H1 (cell line): ENCODE results near the gene DSCAM. TPM values are rescaled to one million over a fixed set of nuclear protein-coding genes. Genes with fewer than 3 reads are reported as not detected.

Source experiments
- CTCF ChIA-PET: fragments of 300-600 bp; sonication (Branson Sonifier 250); formaldehyde crosslinking; loops from one replicate; lab custom pipeline; 2021; ENCODE audit not compliant: partially characterized antibody; lab: Charles Lee
- POLR2A ChIA-PET: fragments of 300-600 bp; sonication (Branson Sonifier 250); formaldehyde crosslinking; loops from one replicate; lab custom pipeline; 2021; ENCODE audit warnings: inconsistent platforms; ENCODE audit not compliant: partially characterized antibody; lab: Charles Lee
- DNase-seq, 2 experiments: peaks; one replicate each; pipeline versions ENCODE4 v3.0.0 to v3.0.0-alpha.2; 2010 to 2022; ENCODE audit warnings: low spot score in 2 of 2, low read depth in 1 of 2, mixed read lengths in 1 of 2
- FAIRE-seq: peaks from 2 replicates; lab custom pipeline; 2011; peaks lifted over from hg19 to GRCh38; lab: Jason Lieb, UNC
- H2AFZ ChIP-seq: 2 replicates; pipeline ENCODE4 v1.8.1; 2012; ENCODE audit warnings: low read length, inconsistent platforms
- H2AK5ac ChIP-seq: 2 replicates; pipeline ENCODE4 v1.6.1; 2013; ENCODE audit warnings: low read depth, low read length
- H2BK120ac ChIP-seq: replicated peaks from 2 replicates; pipeline ENCODE3; 2013; ENCODE audit warnings: low read depth, low read length, inconsistent platforms
- H2BK12ac ChIP-seq: 2 replicates; pipeline ENCODE4 v1.6.1; 2013; ENCODE audit warnings: low read depth, low read length
- H2BK15ac ChIP-seq: 2 replicates; pipeline ENCODE4 v1.6.1; 2013; ENCODE audit warnings: low read length
- H2BK20ac ChIP-seq: 2 replicates; pipeline ENCODE4 v1.6.1; 2013; ENCODE audit warnings: low read length
- H2BK5ac ChIP-seq: 2 replicates; pipeline ENCODE4 v1.6.1; 2013; ENCODE audit warnings: low read depth, low read length
- H3K14ac ChIP-seq: 2 replicates; pipeline ENCODE4 v1.6.1; 2013; ENCODE audit warnings: inconsistent platforms; ENCODE audit not compliant: insufficient read length
- H3K18ac ChIP-seq: 2 replicates; pipeline ENCODE4 v1.6.1; 2013; ENCODE audit warnings: low read length; ENCODE audit errors: extremely low read depth
- H3K23ac ChIP-seq: 2 replicates; pipeline ENCODE4 v1.6.1; 2013; ENCODE audit warnings: inconsistent platforms; ENCODE audit not compliant: insufficient read length
- H3K23me2 ChIP-seq: 2 replicates; pipeline ENCODE4 v1.6.1; 2013; ENCODE audit warnings: low read depth, low read length
- H3K27ac ChIP-seq: 2 replicates; pipeline ENCODE4 v1.6.1; 2011; ENCODE audit warnings: low read depth, low read length, inconsistent platforms
- H3K27me3 ChIP-seq, 4 experiments: replicated peaks in 1 of 4; 1 replicate in 1 of 4; 2 replicates in 3 of 4; pipeline versions ENCODE4 v1.6.1 to v1.8.1; 2011 to 2013; ENCODE audit warnings: low read length in 3 of 4, mild to moderate bottlenecking in 3 of 4, inconsistent platforms in 2 of 4, mixed read lengths in 2 of 4, moderate library complexity in 1 of 4; ENCODE audit not compliant: control insufficient read depth in 3 of 4, insufficient read depth in 3 of 4; ENCODE audit errors: extremely low read depth in 1 of 4
- H3K36me3 ChIP-seq, 4 experiments: 2 replicates each; pipeline versions ENCODE4 v1.6.1 to v1.8.1; 2011 to 2013; ENCODE audit warnings: mild to moderate bottlenecking in 4 of 4, low read length in 3 of 4, moderate library complexity in 2 of 4, control low read depth in 1 of 4, inconsistent platforms in 1 of 4; ENCODE audit not compliant: insufficient read depth in 4 of 4, control insufficient read depth in 2 of 4
- H3K4ac ChIP-seq: replicated peaks from 2 replicates; pipeline ENCODE3; 2013; ENCODE audit warnings: low read length, low read depth, mixed read lengths, inconsistent platforms; ENCODE audit not compliant: insufficient read length
- H3K4me1 ChIP-seq, 4 experiments: replicated peaks in 1 of 4; 1 replicate in 1 of 4; 2 replicates in 3 of 4; pipeline versions ENCODE4 v1.6.1 to v1.8.1; 2011 to 2013; ENCODE audit warnings: low read length in 3 of 4, inconsistent platforms in 2 of 4, mixed read lengths in 1 of 4; ENCODE audit not compliant: insufficient read depth in 4 of 4, control insufficient read depth in 3 of 4
- H3K4me2 ChIP-seq, 2 experiments: 2 replicates each; pipeline versions ENCODE4 v1.6.1 to v1.8.1; 2011 to 2013; ENCODE audit warnings: low read depth in 2 of 2, low read length in 2 of 2, control low read depth in 1 of 2, inconsistent platforms in 1 of 2, mild to moderate bottlenecking in 1 of 2; ENCODE audit not compliant: insufficient read depth in 1 of 2
- H3K4me3 ChIP-seq, 4 experiments: fragments of 200-600, 300-600 bp in 1 of 4; sonication (generic), shearing (Covaris generic), sonication (Bioruptor Twin) in 1 of 4; 2 replicates each; pipeline versions ENCODE4 v1.5.1 to v1.8.1; 2011 to 2016; ENCODE audit warnings: low read length in 4 of 4, low read depth in 3 of 4, control low read depth in 2 of 4, inconsistent platforms in 2 of 4, mild to moderate bottlenecking in 2 of 4, mixed read lengths in 1 of 4, moderate library complexity in 1 of 4; ENCODE audit not compliant: insufficient read depth in 2 of 4; ENCODE audit errors: extremely low read depth in 1 of 4
- H3K56ac ChIP-seq: replicated peaks from 2 replicates; pipeline ENCODE3; 2013; ENCODE audit warnings: low read depth, mild to moderate bottlenecking, mixed read lengths, low read length, inconsistent platforms; ENCODE audit not compliant: insufficient read length
- H3K79me1 ChIP-seq: 2 replicates; pipeline ENCODE4 v1.6.1; 2013; ENCODE audit warnings: low read depth, low read length, control low read depth
- H3K79me2 ChIP-seq, 2 experiments: 2 replicates each; pipeline versions ENCODE4 v1.6.1 to v1.8.1; 2012 to 2013; ENCODE audit warnings: low read length in 2 of 2, mild to moderate bottlenecking in 2 of 2, inconsistent platforms in 1 of 2; ENCODE audit not compliant: insufficient read depth in 2 of 2, control insufficient read depth in 1 of 2
- H3K9ac ChIP-seq, 4 experiments: replicated peaks in 1 of 4; 1 replicate in 1 of 4; 2 replicates in 3 of 4; pipeline versions ENCODE4 v1.6.1 to v1.8.1; 2011 to 2013; ENCODE audit warnings: low read depth in 3 of 4, low read length in 3 of 4, control low read depth in 2 of 4, mild to moderate bottlenecking in 2 of 4, moderate library complexity in 2 of 4, inconsistent platforms in 1 of 4; ENCODE audit errors: extremely low read depth in 1 of 4
- H3K9me3 ChIP-seq, 2 experiments: 2 replicates each; pipeline versions ENCODE4 v1.6.1 to v1.8.1; 2012 to 2013; ENCODE audit warnings: mild to moderate bottlenecking in 2 of 2, moderate library complexity in 2 of 2, control low read depth in 1 of 2, inconsistent platforms in 1 of 2, low read depth in 1 of 2, low read length in 1 of 2, mixed read lengths in 1 of 2; ENCODE audit not compliant: insufficient read depth in 2 of 2
- H4K20me1 ChIP-seq, 2 experiments: replicated peaks in 1 of 2; 2 replicates each; pipeline versions ENCODE3 to v1.8.1; 2011 to 2013; ENCODE audit warnings: inconsistent platforms in 2 of 2, low read length in 2 of 2, mild to moderate bottlenecking in 1 of 2; ENCODE audit not compliant: insufficient read depth in 2 of 2, control insufficient read depth in 1 of 2
- H4K5ac ChIP-seq: 2 replicates; pipeline ENCODE4 v1.6.1; 2013; ENCODE audit warnings: low read length, low read depth, mixed read lengths, inconsistent platforms; ENCODE audit not compliant: insufficient read length
- H4K8ac ChIP-seq: 2 replicates; pipeline ENCODE4 v1.8.0; 2013; ENCODE audit warnings: mild to moderate bottlenecking, moderate library complexity, low read length, inconsistent platforms; ENCODE audit not compliant: insufficient read depth; ENCODE audit errors: extremely low read depth
- H4K91ac ChIP-seq: replicated peaks from 2 replicates; pipeline ENCODE3; 2013; ENCODE audit warnings: low read length, mixed read lengths, inconsistent platforms; ENCODE audit not compliant: insufficient read length
- ASH2L ChIP-seq: fragments of 200-600, 300-600 bp; sonication (generic); IDR thresholded peaks from one replicate; pipeline ENCODE4 v1.7.1; 2017; ENCODE audit warnings: low read length
- CHD2 ChIP-seq: IDR thresholded peaks from 2 replicates; pipeline ENCODE4 v1.6.1; 2012; ENCODE audit warnings: low read length, improper control_type of control experiment
- GTF2F1 ChIP-seq: IDR thresholded peaks from 2 replicates; pipeline ENCODE4 v1.6.1; 2012; ENCODE audit warnings: low read depth, low read length, improper control_type of control experiment, borderline replicate concordance
- JUND ChIP-seq: IDR thresholded peaks from 2 replicates; pipeline ENCODE4 v1.6.1; 2011; ENCODE audit warnings: mild to moderate bottlenecking, improper control_type of control experiment, low read length
- KDM4A ChIP-seq: IDR thresholded peaks from one replicate; pipeline ENCODE4 v1.7.1; 2012; ENCODE audit warnings: low read depth, mild to moderate bottlenecking, moderate library complexity, low read length, inconsistent platforms; ENCODE audit not compliant: severe bottlenecking
- SAP30 ChIP-seq: fragments of 300-600 bp; sonication (generic); IDR thresholded peaks from 2 replicates; pipeline ENCODE4 v1.7.1; 2012; ENCODE audit warnings: low read length, moderate library complexity, mild to moderate bottlenecking, inconsistent platforms; ENCODE audit not compliant: insufficient read depth, insufficient replicate concordance
- SIX5 ChIP-seq: IDR thresholded peaks from 2 replicates; pipeline ENCODE4 v1.6.1; 2011; ENCODE audit warnings: mild to moderate bottlenecking, low read depth, low read length
- WGBS, 2 experiments: shearing (Covaris generic) in 1 of 2; methylation state at CpG; one replicate each; pipeline versions ENCODE4 v1.1.6 to v1.1.7; 2013 to 2015; ENCODE audit warnings: low lambda C conversion rate in 2 of 2, mixed read lengths in 2 of 2, inconsistent platforms in 1 of 2, low coverage in 1 of 2, missing lambda C conversion rate in 1 of 2; ENCODE audit not compliant: insufficient replicate concordance in 2 of 2, insufficient coverage in 1 of 2, insufficient read length in 1 of 2; ENCODE audit errors: extremely low coverage in 1 of 2, missing lambda C conversion rate in 1 of 2; 5-methylcytosine and 5-hydroxymethylcytosine counted together
- polyA plus RNA-seq, 7 experiments: library from polyadenylated mRNA; depleted of rRNA in 3 of 7; stranded (reverse) in 5 of 7; unstranded in 2 of 7; fragments of >200 nt in 5 of 7; fragments of 200-250 nt in 2 of 7; gene quantifications; 1 replicate in 5 of 7; 2 replicates in 1 of 7; 4 replicates in 1 of 7; pipeline versions ENCODE4 v1.2.1 to v1.2.3, GENCODE V29; 2011 to 2013; ENCODE audit warnings: missing spikeins in 2 of 7, mixed read lengths in 2 of 7
- total RNA-seq: library from RNA; stranded (reverse); fragmentation: NEBNext Ultra II Directional; extraction: Animal tissue kit (Norgen Biotek cat#: 25700); gene quantifications from 2 replicates; pipeline ENCODE4 v1.2.1, GENCODE V29; 2021

The DSCAM gene
- total and polyA plus RNA-seq, 2 of the 8 experiments (the other 6 are each of a cell fraction or from before 2014, with no cell fraction given) = 0.02 to 0.15 TPM

DNA sequence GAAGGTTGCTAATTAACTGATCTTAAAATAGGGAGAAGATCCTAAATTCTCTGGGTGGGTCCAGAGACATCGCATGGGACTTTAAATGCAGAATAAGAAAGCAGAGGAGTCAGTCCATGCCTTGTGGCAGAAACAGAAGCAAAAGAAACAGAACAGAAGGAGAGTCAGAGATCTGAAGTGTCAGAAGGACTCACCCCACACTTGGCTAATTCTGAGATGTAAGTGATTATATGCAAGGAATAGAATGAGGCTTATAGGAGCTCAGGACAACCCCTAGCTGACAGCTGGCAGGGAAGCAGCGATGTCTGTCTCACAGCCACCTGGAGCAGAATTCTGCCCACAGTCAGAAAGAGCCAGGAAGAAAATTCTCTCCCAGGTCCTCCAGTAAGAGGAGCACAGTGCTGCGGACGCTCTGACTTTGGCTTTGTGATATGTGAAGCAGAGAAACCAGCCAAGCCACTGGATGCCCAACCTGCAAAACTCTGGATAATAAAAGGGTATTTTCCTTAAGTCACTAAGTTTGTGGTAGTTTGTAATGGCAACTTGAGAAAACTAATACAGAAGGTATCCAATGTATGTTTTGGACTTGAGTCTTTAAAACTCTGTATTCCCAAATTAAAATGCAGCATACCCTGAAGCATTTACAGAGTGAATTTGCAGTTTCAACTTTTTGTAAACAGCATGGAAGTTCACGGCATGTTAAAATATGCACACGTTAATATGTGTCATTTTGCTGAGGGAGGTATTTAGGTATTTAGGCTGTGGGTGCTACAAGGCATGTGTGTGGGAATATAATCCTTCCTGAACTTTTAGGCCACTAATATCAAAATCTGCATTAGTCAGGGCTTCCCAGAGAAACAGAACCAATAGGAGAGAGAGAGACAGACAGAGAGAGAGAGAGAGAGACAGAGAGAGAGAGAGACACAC, 591.2 kb downstream of the DSCAM start:
- H4K91ac ChIP-seq = no peak overlapping the region
- no peaks in the 10 kb centered on the region for H3K27me3 ChIP-seq
- no peak for DNase-seq
- H2AFZ ChIP-seq = no peak overlapping the region
- no peak overlapping the region for H3K56ac ChIP-seq
- no peak overlapping the region for H2BK5ac ChIP-seq
- no peaks in the 10 kb centered on the region for H3K79me1 ChIP-seq
- H4K5ac ChIP-seq = no peak overlapping the region
- H2BK12ac ChIP-seq = no peak overlapping the region
- ChIA-PET POLR2A (no interaction called here), CTCF (no interaction called here)
- H3K23ac ChIP-seq = no peak overlapping the region
- no peaks in the 10 kb centered on the region for H3K36me3 ChIP-seq
- TF ChIP-seq SIX5 (no peak), GTF2F1 (no peak), SAP30 (no peak), KDM4A (no peak), ASH2L (no peak), JUND (no peak), CHD2 (no peak)
- no peak overlapping the region for H3K4me3 ChIP-seq
- H3K23me2 ChIP-seq = no peaks in the 10 kb centered on the region
- 0 out of 2 replicates have a peak overlapping the region, but pooled peaks have one; percentile 19 for H2BK20ac ChIP-seq
- no peak overlapping the region for H2BK120ac ChIP-seq
- H2BK15ac ChIP-seq = no peak overlapping the region
- H3K9ac ChIP-seq = no peak overlapping the region
- H3K18ac ChIP-seq = no peak overlapping the region
- no peak overlapping the region for H3K14ac ChIP-seq
- no peaks in the 10 kb centered on the region for H4K20me1 ChIP-seq
- H3K9me3 ChIP-seq = peaks cover 4 to 7% of the 10 kb centered on the region in 2 experiments; a peak in 2 of 4 replicates
- H3K27ac ChIP-seq = no peak overlapping the region
- H3K79me2 ChIP-seq = no peaks in the 10 kb centered on the region
- no peak overlapping the region for H3K4ac ChIP-seq
- no peak overlapping the region for H4K8ac ChIP-seq
- H2AK5ac ChIP-seq = no peak overlapping the region
- no peaks in the 10 kb centered on the region for H3K4me1 ChIP-seq
- H3K4me2 ChIP-seq = no peak overlapping the region
- FAIRE-seq = no peak
- WGBS, 2 experiments = 97% methylated on average over 6 of the region's 6 CpGs; no CpG with 5 or more reads in 1 of the 2 experiments
